H1 (cell line): ENCODE results near the gene SEH1L. TPM values are rescaled to one million over a fixed set of nuclear protein-coding genes. Genes with fewer than 3 reads are reported as not detected.

ENCODE experiments used
- CTCF ChIA-PET: fragments of 300-600 bp; sonication (Branson Sonifier 250); formaldehyde crosslinking; loops from one replicate; lab custom pipeline; 2021; ENCODE audit not compliant: partially characterized antibody; lab: Charles Lee
- POLR2A ChIA-PET: fragments of 300-600 bp; sonication (Branson Sonifier 250); formaldehyde crosslinking; loops from one replicate; lab custom pipeline; 2021; ENCODE audit warnings: inconsistent platforms; ENCODE audit not compliant: partially characterized antibody; lab: Charles Lee
- DNase-seq, 2 experiments: peaks; one replicate each; pipeline versions ENCODE4 v3.0.0 to v3.0.0-alpha.2; 2010 to 2022; ENCODE audit warnings: low spot score in 2 of 2, low read depth in 1 of 2, mixed read lengths in 1 of 2
- FAIRE-seq: peaks from 2 replicates; lab custom pipeline; 2011; peaks lifted over from hg19 to GRCh38; lab: Jason Lieb, UNC
- H2AFZ ChIP-seq: 2 replicates; pipeline ENCODE4 v1.8.1; 2012; ENCODE audit warnings: low read length, inconsistent platforms
- H2AK5ac ChIP-seq: 2 replicates; pipeline ENCODE4 v1.6.1; 2013; ENCODE audit warnings: low read depth, low read length
- H2BK120ac ChIP-seq: replicated peaks from 2 replicates; pipeline ENCODE3; 2013; ENCODE audit warnings: low read depth, low read length, inconsistent platforms
- H2BK12ac ChIP-seq: 2 replicates; pipeline ENCODE4 v1.6.1; 2013; ENCODE audit warnings: low read depth, low read length
- H2BK15ac ChIP-seq: 2 replicates; pipeline ENCODE4 v1.6.1; 2013; ENCODE audit warnings: low read length
- H2BK20ac ChIP-seq: 2 replicates; pipeline ENCODE4 v1.6.1; 2013; ENCODE audit warnings: low read length
- H2BK5ac ChIP-seq: 2 replicates; pipeline ENCODE4 v1.6.1; 2013; ENCODE audit warnings: low read depth, low read length
- H3K14ac ChIP-seq: 2 replicates; pipeline ENCODE4 v1.6.1; 2013; ENCODE audit warnings: inconsistent platforms; ENCODE audit not compliant: insufficient read length
- H3K18ac ChIP-seq: 2 replicates; pipeline ENCODE4 v1.6.1; 2013; ENCODE audit warnings: low read length; ENCODE audit errors: extremely low read depth
- H3K23ac ChIP-seq: 2 replicates; pipeline ENCODE4 v1.6.1; 2013; ENCODE audit warnings: inconsistent platforms; ENCODE audit not compliant: insufficient read length
- H3K23me2 ChIP-seq: 2 replicates; pipeline ENCODE4 v1.6.1; 2013; ENCODE audit warnings: low read depth, low read length
- H3K27ac ChIP-seq: 2 replicates; pipeline ENCODE4 v1.6.1; 2011; ENCODE audit warnings: low read depth, low read length, inconsistent platforms
- H3K27me3 ChIP-seq, 4 experiments: replicated peaks in 1 of 4; 1 replicate in 1 of 4; 2 replicates in 3 of 4; pipeline versions ENCODE4 v1.6.1 to v1.8.1; 2011 to 2013; ENCODE audit warnings: low read length in 3 of 4, mild to moderate bottlenecking in 3 of 4, inconsistent platforms in 2 of 4, mixed read lengths in 2 of 4, moderate library complexity in 1 of 4; ENCODE audit not compliant: control insufficient read depth in 3 of 4, insufficient read depth in 3 of 4; ENCODE audit errors: extremely low read depth in 1 of 4
- H3K36me3 ChIP-seq, 4 experiments: 2 replicates each; pipeline versions ENCODE4 v1.6.1 to v1.8.1; 2011 to 2013; ENCODE audit warnings: mild to moderate bottlenecking in 4 of 4, low read length in 3 of 4, moderate library complexity in 2 of 4, control low read depth in 1 of 4, inconsistent platforms in 1 of 4; ENCODE audit not compliant: insufficient read depth in 4 of 4, control insufficient read depth in 2 of 4
- H3K4ac ChIP-seq: replicated peaks from 2 replicates; pipeline ENCODE3; 2013; ENCODE audit warnings: low read length, low read depth, mixed read lengths, inconsistent platforms; ENCODE audit not compliant: insufficient read length
- H3K4me1 ChIP-seq, 4 experiments: replicated peaks in 1 of 4; 1 replicate in 1 of 4; 2 replicates in 3 of 4; pipeline versions ENCODE4 v1.6.1 to v1.8.1; 2011 to 2013; ENCODE audit warnings: low read length in 3 of 4, inconsistent platforms in 2 of 4, mixed read lengths in 1 of 4; ENCODE audit not compliant: insufficient read depth in 4 of 4, control insufficient read depth in 3 of 4
- H3K4me2 ChIP-seq, 2 experiments: 2 replicates each; pipeline versions ENCODE4 v1.6.1 to v1.8.1; 2011 to 2013; ENCODE audit warnings: low read depth in 2 of 2, low read length in 2 of 2, control low read depth in 1 of 2, inconsistent platforms in 1 of 2, mild to moderate bottlenecking in 1 of 2; ENCODE audit not compliant: insufficient read depth in 1 of 2
- H3K4me3 ChIP-seq, 4 experiments: fragments of 200-600, 300-600 bp in 1 of 4; sonication (generic), shearing (Covaris generic), sonication (Bioruptor Twin) in 1 of 4; 2 replicates each; pipeline versions ENCODE4 v1.5.1 to v1.8.1; 2011 to 2016; ENCODE audit warnings: low read length in 4 of 4, low read depth in 3 of 4, control low read depth in 2 of 4, inconsistent platforms in 2 of 4, mild to moderate bottlenecking in 2 of 4, mixed read lengths in 1 of 4, moderate library complexity in 1 of 4; ENCODE audit not compliant: insufficient read depth in 2 of 4; ENCODE audit errors: extremely low read depth in 1 of 4
- H3K56ac ChIP-seq: replicated peaks from 2 replicates; pipeline ENCODE3; 2013; ENCODE audit warnings: low read depth, mild to moderate bottlenecking, mixed read lengths, low read length, inconsistent platforms; ENCODE audit not compliant: insufficient read length
- H3K79me1 ChIP-seq: 2 replicates; pipeline ENCODE4 v1.6.1; 2013; ENCODE audit warnings: low read depth, low read length, control low read depth
- H3K79me2 ChIP-seq, 2 experiments: 2 replicates each; pipeline versions ENCODE4 v1.6.1 to v1.8.1; 2012 to 2013; ENCODE audit warnings: low read length in 2 of 2, mild to moderate bottlenecking in 2 of 2, inconsistent platforms in 1 of 2; ENCODE audit not compliant: insufficient read depth in 2 of 2, control insufficient read depth in 1 of 2
- H3K9ac ChIP-seq, 4 experiments: replicated peaks in 1 of 4; 1 replicate in 1 of 4; 2 replicates in 3 of 4; pipeline versions ENCODE4 v1.6.1 to v1.8.1; 2011 to 2013; ENCODE audit warnings: low read depth in 3 of 4, low read length in 3 of 4, control low read depth in 2 of 4, mild to moderate bottlenecking in 2 of 4, moderate library complexity in 2 of 4, inconsistent platforms in 1 of 4; ENCODE audit errors: extremely low read depth in 1 of 4
- H3K9me3 ChIP-seq, 2 experiments: 2 replicates each; pipeline versions ENCODE4 v1.6.1 to v1.8.1; 2012 to 2013; ENCODE audit warnings: mild to moderate bottlenecking in 2 of 2, moderate library complexity in 2 of 2, control low read depth in 1 of 2, inconsistent platforms in 1 of 2, low read depth in 1 of 2, low read length in 1 of 2, mixed read lengths in 1 of 2; ENCODE audit not compliant: insufficient read depth in 2 of 2
- H4K20me1 ChIP-seq, 2 experiments: replicated peaks in 1 of 2; 2 replicates each; pipeline versions ENCODE3 to v1.8.1; 2011 to 2013; ENCODE audit warnings: inconsistent platforms in 2 of 2, low read length in 2 of 2, mild to moderate bottlenecking in 1 of 2; ENCODE audit not compliant: insufficient read depth in 2 of 2, control insufficient read depth in 1 of 2
- H4K5ac ChIP-seq: 2 replicates; pipeline ENCODE4 v1.6.1; 2013; ENCODE audit warnings: low read length, low read depth, mixed read lengths, inconsistent platforms; ENCODE audit not compliant: insufficient read length
- H4K8ac ChIP-seq: 2 replicates; pipeline ENCODE4 v1.8.0; 2013; ENCODE audit warnings: mild to moderate bottlenecking, moderate library complexity, low read length, inconsistent platforms; ENCODE audit not compliant: insufficient read depth; ENCODE audit errors: extremely low read depth
- H4K91ac ChIP-seq: replicated peaks from 2 replicates; pipeline ENCODE3; 2013; ENCODE audit warnings: low read length, mixed read lengths, inconsistent platforms; ENCODE audit not compliant: insufficient read length
- CBX8 ChIP-seq: fragments of 300-800, 300-1000 bp; sonication (generic); IDR thresholded peaks from 2 replicates; pipeline ENCODE4 v1.7.1; 2016; ENCODE audit warnings: low read depth, low read length, borderline replicate concordance
- EGR1 ChIP-seq: IDR thresholded peaks from 2 replicates; pipeline ENCODE4 v1.6.1; 2011; ENCODE audit warnings: low read depth, low read length, borderline replicate concordance
- EZH2 ChIP-seq: fragments of 200-600 bp; sonication (generic); IDR thresholded peaks from 2 replicates; pipeline ENCODE4 v1.7.1; 2012; ENCODE audit warnings: low read depth, mild to moderate bottlenecking, moderate library complexity, low read length, inconsistent platforms; ENCODE audit not compliant: severe bottlenecking
- GABPA ChIP-seq: IDR thresholded peaks from 2 replicates; pipeline ENCODE4 v1.6.1; 2011; ENCODE audit warnings: mild to moderate bottlenecking, low read length, moderate library complexity, borderline replicate concordance; ENCODE audit not compliant: insufficient read depth
- KDM4A ChIP-seq: IDR thresholded peaks from one replicate; pipeline ENCODE4 v1.7.1; 2012; ENCODE audit warnings: low read depth, mild to moderate bottlenecking, moderate library complexity, low read length, inconsistent platforms; ENCODE audit not compliant: severe bottlenecking
- RBBP5 ChIP-seq: IDR thresholded peaks from 2 replicates; pipeline ENCODE4 v1.7.1; 2012; ENCODE audit warnings: low read depth, mild to moderate bottlenecking, inconsistent platforms, low read length, moderate library complexity, borderline replicate concordance
- SP4 ChIP-seq: IDR thresholded peaks from 2 replicates; pipeline ENCODE4 v1.6.1; 2012; ENCODE audit warnings: low read length, inconsistent platforms
- WGBS, 2 experiments: shearing (Covaris generic) in 1 of 2; methylation state at CpG; one replicate each; pipeline versions ENCODE4 v1.1.6 to v1.1.7; 2013 to 2015; ENCODE audit warnings: low lambda C conversion rate in 2 of 2, mixed read lengths in 2 of 2, inconsistent platforms in 1 of 2, low coverage in 1 of 2, missing lambda C conversion rate in 1 of 2; ENCODE audit not compliant: insufficient replicate concordance in 2 of 2, insufficient coverage in 1 of 2, insufficient read length in 1 of 2; ENCODE audit errors: extremely low coverage in 1 of 2, missing lambda C conversion rate in 1 of 2; 5-methylcytosine and 5-hydroxymethylcytosine counted together
- polyA plus RNA-seq, 7 experiments: library from polyadenylated mRNA; depleted of rRNA in 3 of 7; stranded (reverse) in 5 of 7; unstranded in 2 of 7; fragments of >200 nt in 5 of 7; fragments of 200-250 nt in 2 of 7; gene quantifications; 1 replicate in 5 of 7; 2 replicates in 1 of 7; 4 replicates in 1 of 7; pipeline versions ENCODE4 v1.2.1 to v1.2.3, GENCODE V29; 2011 to 2013; ENCODE audit warnings: missing spikeins in 2 of 7, mixed read lengths in 2 of 7
- total RNA-seq: library from RNA; stranded (reverse); fragmentation: NEBNext Ultra II Directional; extraction: Animal tissue kit (Norgen Biotek cat#: 25700); gene quantifications from 2 replicates; pipeline ENCODE4 v1.2.1, GENCODE V29; 2021

The SEH1L gene
- total and polyA plus RNA-seq, 2 of the 8 experiments (the other 6 are each of a cell fraction or from before 2014, with no cell fraction given): 41.7 to 96.7 TPM

GRCh38 chr18:12976305-12976704 is 28.5 kb downstream of the SEH1L start:
- H4K8ac ChIP-seq: no peak overlapping the region; the same call in 1 of the 2 replicates
- no peak for FAIRE-seq
- H3K23me2 ChIP-seq: no peaks in the 10 kb centered on the region; the same call in 1 of the 2 replicates
- H2BK12ac ChIP-seq: no peak overlapping the region
- CTCF ChIA-PET: interaction anchor here (1.1 kb wide), 1 partner anchor 239 kb away, joined by 3 read pairs; no protein-coding TSS in a partner anchor
- peaks cover 5% of the 10 kb centered on the region; the same call in 1 of the 2 replicates for H3K79me1 ChIP-seq
- peaks cover 0 to 6% of the 10 kb centered on the region in 2 experiments; a peak in 1 of 4 replicates for H3K79me2 ChIP-seq
- no peak overlapping the region for H3K9ac ChIP-seq
- POLR2A ChIA-PET: interaction anchor here (1.7 kb wide), 1 partner anchor 10 kb away, joined by 4 read pairs; no protein-coding TSS in a partner anchor
- no peak overlapping the region for H3K23ac ChIP-seq
- H3K4me3 ChIP-seq: no peak overlapping the region
- H4K91ac ChIP-seq: no peak overlapping the region
- H2AK5ac ChIP-seq: no peak overlapping the region
- H3K36me3 ChIP-seq: peaks cover 18 to 49% (median 37%) of the 10 kb centered on the region in 4 experiments
- TF ChIP-seq CBX8 (no peak), EGR1 (no peak), SP4 (no peak), RBBP5 (no peak), KDM4A (no peak), GABPA (no peak), EZH2 (no peak)
- peaks cover 0 to 4% of the 10 kb centered on the region in 2 experiments; a peak in 1 of 4 replicates for H3K9me3 ChIP-seq
- H4K20me1 ChIP-seq: peaks cover 2 to 7% of the 10 kb centered on the region in 2 experiments
- no peak overlapping the region for H2BK20ac ChIP-seq
- no peak overlapping the region for H3K27ac ChIP-seq
- no peak overlapping the region for H2AFZ ChIP-seq
- no peaks in the 10 kb centered on the region for H3K27me3 ChIP-seq
- WGBS, 2 experiments: 92% methylated on average over 11 of the region's 12 CpGs; no CpG with 5 or more reads in 1 of the 2 experiments
- no peaks in the 10 kb centered on the region for H3K4me1 ChIP-seq
- H2BK15ac ChIP-seq: no peak overlapping the region
- DNase-seq: no peak
- no peak overlapping the region for H2BK120ac ChIP-seq
- H3K14ac ChIP-seq: no peak overlapping the region
- no peak overlapping the region for H3K4me2 ChIP-seq
- H3K4ac ChIP-seq: no peak overlapping the region
- H2BK5ac ChIP-seq: no peak overlapping the region; the same call in 1 of the 2 replicates
- H3K56ac ChIP-seq: no peak overlapping the region
- H3K18ac ChIP-seq: no peak overlapping the region
- H4K5ac ChIP-seq: no peak overlapping the region
